Measurements from ENCODE around the gene DDI2.

The DDI2 gene

GRCh38 chr1:15617173-15618076 lies at the start of gene DDI2:
Gene DDI2, plus strand, starts transcription at chr1:15617458. Its CDS starts 213 bp downstream, at chr1:15617671.
- Histone ChIP-seq H3K9me3 (ENCODE audit: insufficient read depth, low read depth, low read length) (no peaks in the 10 kb centered on the region), H3K27me3 (ENCODE audit: insufficient read depth, low read length) (no peaks in the 10 kb centered on the region), H3K4me3 (ENCODE audit: low read length) (peak within 1 kb of the TSS; percentile 91), H3K27ac (ENCODE audit: low read length) (peak within 1 kb of the TSS; percentile 34), H3K9ac (ENCODE audit: low read depth, low read length) (peak within 1 kb of the TSS; percentile 92), H3K4me1 (ENCODE audit: insufficient read depth, low read length) (peaks cover 10% of the 10 kb centered on the region), H3K36me3 (ENCODE audit: insufficient read depth, low read depth, low read length) (peaks cover 6% of the 10 kb centered on the region; the same call in 1 of the 2 replicates)

- Histone ChIP-seq H3K4me3 (ENCODE audit: low read length) (no peak overlapping the region), H3K27me3 (ENCODE audit: insufficient read depth, low read length) (no peaks in the 10 kb centered on the region), H3K9ac (ENCODE audit: low read depth, low read length) (no peak overlapping the region), H3K9me3 (ENCODE audit: insufficient read depth, low read depth, low read length) (no peaks in the 10 kb centered on the region), H3K4me1 (ENCODE audit: insufficient read depth, low read length) (no peaks in the 10 kb centered on the region), H3K27ac (ENCODE audit: low read length) (no peak overlapping the region), H3K36me3 (ENCODE audit: insufficient read depth, low read depth, low read length) (peaks cover 79% of the 10 kb centered on the region)
Measured at GRCh38 chr1:15568387-15569073, 48.7 kb upstream of the DDI2 start.

- Histone ChIP-seq H3K36me3 (ENCODE audit: insufficient read depth, low read depth, low read length) (peaks cover 67% of the 10 kb centered on the region), H3K27me3 (ENCODE audit: insufficient read depth, low read length) (no peaks in the 10 kb centered on the region), H3K9me3 (ENCODE audit: insufficient read depth, low read depth, low read length) (no peaks in the 10 kb centered on the region), H3K4me1 (ENCODE audit: insufficient read depth, low read length) (no peaks in the 10 kb centered on the region), H3K9ac (ENCODE audit: low read depth, low read length) (no peak overlapping the region), H3K4me3 (ENCODE audit: low read length) (no peak overlapping the region), H3K27ac (ENCODE audit: low read length) (no peak overlapping the region)
Measured at GRCh38 chr1:15570861-15571260, 46.4 kb upstream of the DDI2 start.

GRCh38 chr1:15571266-15571665 lies 46.0 kb upstream of the DDI2 start:
- Histone ChIP-seq H3K9ac (ENCODE audit: low read depth, low read length) (no peak overlapping the region), H3K27me3 (ENCODE audit: insufficient read depth, low read length) (no peaks in the 10 kb centered on the region), H3K4me3 (ENCODE audit: low read length) (no peak overlapping the region), H3K4me1 (ENCODE audit: insufficient read depth, low read length) (no peaks in the 10 kb centered on the region), H3K36me3 (ENCODE audit: insufficient read depth, low read depth, low read length) (peaks cover 62% of the 10 kb centered on the region), H3K27ac (ENCODE audit: low read length) (no peak overlapping the region), H3K9me3 (ENCODE audit: insufficient read depth, low read depth, low read length) (no peaks in the 10 kb centered on the region)

- no peak overlapping the region for H3K27ac ChIP-seq (ENCODE audit: low read length)
- no peak overlapping the region for H3K4me3 ChIP-seq (ENCODE audit: low read length)
- H3K9me3 ChIP-seq (ENCODE audit: insufficient read depth, low read depth, low read length), result no peaks in the 10 kb centered on the region
- H3K27me3 ChIP-seq (ENCODE audit: insufficient read depth, low read length), result no peaks in the 10 kb centered on the region
- H3K36me3 ChIP-seq (ENCODE audit: insufficient read depth, low read depth, low read length), result peaks cover 40% of the 10 kb centered on the region
- no peaks in the 10 kb centered on the region for H3K4me1 ChIP-seq (ENCODE audit: insufficient read depth, low read length)
- H3K9ac ChIP-seq (ENCODE audit: low read depth, low read length), result no peak overlapping the region
Measured at GRCh38 chr1:15573477-15573876, 43.8 kb upstream of the DDI2 start.

GRCh38 chr1:15574741-15575140 lies 42.5 kb upstream of the DDI2 start:
- Histone ChIP-seq H3K4me3 (ENCODE audit: low read length) (no peak overlapping the region), H3K36me3 (ENCODE audit: insufficient read depth, low read depth, low read length) (peaks cover 29% of the 10 kb centered on the region)

GRCh38 chr1:15575549-15576150 lies 41.6 kb upstream of the DDI2 start:
- H3K36me3 ChIP-seq (ENCODE audit: insufficient read depth, low read depth, low read length), result peaks cover 20% of the 10 kb centered on the region
- no peaks in the 10 kb centered on the region for H3K27me3 ChIP-seq (ENCODE audit: insufficient read depth, low read length)
- no peaks in the 10 kb centered on the region for H3K9me3 ChIP-seq (ENCODE audit: insufficient read depth, low read depth, low read length)
- no peak overlapping the region for H3K9ac ChIP-seq (ENCODE audit: low read depth, low read length)
- no peak overlapping the region for H3K27ac ChIP-seq (ENCODE audit: low read length)
- H3K4me3 ChIP-seq (ENCODE audit: low read length), result no peak overlapping the region
- no peaks in the 10 kb centered on the region for H3K4me1 ChIP-seq (ENCODE audit: insufficient read depth, low read length)

More at GRCh38 chr1:15574741-15575140, 42.5 kb upstream of the DDI2 start:
- Histone ChIP-seq H3K4me1 (ENCODE audit: insufficient read depth, low read length) (no peaks in the 10 kb centered on the region), H3K9me3 (ENCODE audit: insufficient read depth, low read depth, low read length) (no peaks in the 10 kb centered on the region), H3K9ac (ENCODE audit: low read depth, low read length) (no peak overlapping the region), H3K27ac (ENCODE audit: low read length) (no peak overlapping the region), H3K27me3 (ENCODE audit: insufficient read depth, low read length) (no peaks in the 10 kb centered on the region)

GRCh38 chr1:15577691-15578090 lies 39.6 kb upstream of the DDI2 start:
- Histone ChIP-seq H3K9ac (ENCODE audit: low read depth, low read length) (no peak overlapping the region), H3K9me3 (ENCODE audit: insufficient read depth, low read depth, low read length) (no peaks in the 10 kb centered on the region), H3K27me3 (ENCODE audit: insufficient read depth, low read length) (no peaks in the 10 kb centered on the region), H3K4me1 (ENCODE audit: insufficient read depth, low read length) (no peaks in the 10 kb centered on the region), H3K4me3 (ENCODE audit: low read length) (no peak overlapping the region), H3K36me3 (ENCODE audit: insufficient read depth, low read depth, low read length) (peaks cover 9% of the 10 kb centered on the region; the same call in 1 of the 2 replicates), H3K27ac (ENCODE audit: low read length) (no peak overlapping the region)

GRCh38 chr1:15578921-15579682 lies 38.2 kb upstream of the DDI2 start:
- Histone ChIP-seq H3K4me1 (ENCODE audit: insufficient read depth, low read length) (no peaks in the 10 kb centered on the region), H3K27me3 (ENCODE audit: insufficient read depth, low read length) (no peaks in the 10 kb centered on the region), H3K9ac (ENCODE audit: low read depth, low read length) (no peak overlapping the region), H3K9me3 (ENCODE audit: insufficient read depth, low read depth, low read length) (no peaks in the 10 kb centered on the region), H3K4me3 (ENCODE audit: low read length) (no peak overlapping the region), H3K36me3 (ENCODE audit: insufficient read depth, low read depth, low read length) (peaks cover 9% of the 10 kb centered on the region; the same call in 1 of the 2 replicates), H3K27ac (ENCODE audit: low read length) (no peak overlapping the region)

- no peak overlapping the region for H3K4me3 ChIP-seq (ENCODE audit: low read length)
- H3K27ac ChIP-seq (ENCODE audit: low read length), result no peak overlapping the region
- no peak overlapping the region for H3K9ac ChIP-seq (ENCODE audit: low read depth, low read length)
Measured at GRCh38 chr1:15579683-15580047, 37.6 kb upstream of the DDI2 start.

GRCh38 chr1:15583016-15583706 lies 34.1 kb upstream of the DDI2 start:
- Histone ChIP-seq H3K9me3 (ENCODE audit: insufficient read depth, low read depth, low read length) (no peaks in the 10 kb centered on the region), H3K4me1 (ENCODE audit: insufficient read depth, low read length) (no peaks in the 10 kb centered on the region), H3K9ac (ENCODE audit: low read depth, low read length) (no peak overlapping the region), H3K4me3 (ENCODE audit: low read length) (no peak overlapping the region), H3K27ac (ENCODE audit: low read length) (no peak overlapping the region), H3K27me3 (ENCODE audit: insufficient read depth, low read length) (no peaks in the 10 kb centered on the region), H3K36me3 (ENCODE audit: insufficient read depth, low read depth, low read length) (no peaks in the 10 kb centered on the region)

More at GRCh38 chr1:15579683-15580047, 37.6 kb upstream of the DDI2 start:
- Histone ChIP-seq H3K27me3 (ENCODE audit: insufficient read depth, low read length) (no peaks in the 10 kb centered on the region), H3K36me3 (ENCODE audit: insufficient read depth, low read depth, low read length) (peaks cover 8% of the 10 kb centered on the region; the same call in 1 of the 2 replicates), H3K4me1 (ENCODE audit: insufficient read depth, low read length) (no peaks in the 10 kb centered on the region), H3K9me3 (ENCODE audit: insufficient read depth, low read depth, low read length) (no peaks in the 10 kb centered on the region)

Measured in iPS-20b (cell line).